HCT116 (cell line): ENCODE results near the gene RECQL5. TPM values are rescaled to one million over a fixed set of nuclear protein-coding genes. Genes with fewer than 3 reads are reported as not detected.

Experiments
- ATAC-seq: fragments of 200-7000 bp; cut with Tn5 transposase; 2 replicates; pipeline ENCODE4 v1.9.1; 2020; ENCODE audit warnings: mild to moderate bottlenecking, moderate library complexity
- BruUV-seq: library from RNA; stranded (reverse); fragments of 400-500 nt; replicated peaks from 2 replicates; lab custom pipeline; 2021; lab: Mats Ljungman, UMichigan
- CTCF ChIA-PET: fragments of 300-600 bp; sonication (Branson Sonifier 250); formaldehyde crosslinking; loops from one replicate; lab custom pipeline; 2021; ENCODE audit warnings: antibody characterized with exemption; lab: Charles Lee
- POLR2A ChIA-PET: fragments of 300-600, 350-600 bp; sonication (Branson Sonifier 250); formaldehyde crosslinking; loops from one replicate; lab custom pipeline; 2021; ENCODE audit warnings: antibody characterized with exemption; lab: Charles Lee
- RAD21 ChIA-PET, 2 experiments: fragments of 300-600 bp; sonication (Branson Sonifier 250); formaldehyde crosslinking; loops; one replicate each; lab custom pipeline; 2023; ENCODE audit warnings: low total read pairs in 2 of 2; ENCODE audit not compliant: uncharacterized antibody in 2 of 2, unreplicated experiment in 2 of 2, low non-redundant PET in 1 of 2; lab: Charles Lee
- DNase-seq: peaks from one replicate; pipeline ENCODE4 v3.0.0-alpha.2; 2010; ENCODE audit warnings: low read depth, low spot score
- H2AFZ ChIP-seq: fragments of 200-600 bp; shearing (Covaris generic), sonication (generic); 2 replicates; pipeline ENCODE4 v1.6.1; 2017; ENCODE audit warnings: low read depth, mixed run types, mixed read lengths, antibody characterized with exemption, low read length; ENCODE audit not compliant: poor library complexity, severe bottlenecking
- H3K27ac ChIP-seq: 2 replicates; pipeline ENCODE4 v1.5.1; 2012; ENCODE audit warnings: low read depth, low read length
- H3K27me3 ChIP-seq: fragments of 200-600 bp; sonication (generic); 2 replicates; pipeline ENCODE4 v1.6.1; 2016; ENCODE audit warnings: mixed run types, low read length, mixed read lengths; ENCODE audit not compliant: insufficient read depth
- H3K36me3 ChIP-seq, 2 experiments: fragments of 200-500 bp in 1 of 2; fragments of 200-600 bp in 1 of 2; sonication (Bioruptor generic) in 1 of 2; sonication (generic) in 1 of 2; 2 replicates each; pipeline versions ENCODE4 v1.5.1 to v1.6.1; 2014 to 2016; ENCODE audit warnings: low read length in 2 of 2, inconsistent platforms in 1 of 2, mixed read lengths in 1 of 2, mixed run types in 1 of 2; ENCODE audit not compliant: insufficient read depth in 2 of 2, control insufficient read depth in 1 of 2
- H3K4me1 ChIP-seq, 2 experiments: fragments of 200-600 bp in 1 of 2; sonication (generic) in 1 of 2; 2 replicates each; pipeline versions ENCODE4 v1.5.1 to v1.6.1; 2012 to 2017; ENCODE audit warnings: low read length in 2 of 2, inconsistent platforms in 1 of 2, mild to moderate bottlenecking in 1 of 2, mixed read lengths in 1 of 2, mixed run types in 1 of 2, moderate library complexity in 1 of 2; ENCODE audit not compliant: insufficient read depth in 2 of 2, control insufficient read depth in 1 of 2
- H3K4me2 ChIP-seq: fragments of 200-600 bp; sonication (generic); 2 replicates; pipeline ENCODE4 v1.6.1; 2017; ENCODE audit warnings: mixed run types, low read length, mixed read lengths
- H3K4me3 ChIP-seq, 2 experiments: fragments of 200-600 bp in 1 of 2; sonication (generic) in 1 of 2; replicated peaks in 1 of 2; 2 replicates each; pipeline ENCODE4 v1.5.1; 2011 to 2016; ENCODE audit warnings: low read length in 2 of 2, control low read depth in 1 of 2, low read depth in 1 of 2, mild to moderate bottlenecking in 1 of 2, mixed read lengths in 1 of 2, mixed run types in 1 of 2
- H3K79me2 ChIP-seq: fragments of 200-600 bp; sonication (generic); 2 replicates; pipeline ENCODE4 v1.6.1; 2017; ENCODE audit warnings: mild to moderate bottlenecking, mixed run types, low read length, moderate library complexity, mixed read lengths; ENCODE audit not compliant: insufficient read depth
- H3K9ac ChIP-seq: fragments of 200-600 bp; sonication (generic); 2 replicates; pipeline ENCODE4 v1.6.1; 2016; ENCODE audit warnings: low read length, mixed read lengths
- H3K9me2 ChIP-seq: fragments of 200-600 bp; sonication (generic), shearing (Covaris generic); 2 replicates; pipeline ENCODE4 v1.6.1; 2017; ENCODE audit warnings: mixed run types, mild to moderate bottlenecking, moderate library complexity; ENCODE audit not compliant: insufficient read depth
- H3K9me3 ChIP-seq, 2 experiments: fragments of 200-500 bp in 1 of 2; fragments of 200-600 bp in 1 of 2; sonication (Bioruptor generic) in 1 of 2; sonication (generic) in 1 of 2; 2 replicates each; pipeline ENCODE4 v1.6.1; 2014 to 2017; ENCODE audit warnings: low read length in 2 of 2, mixed read lengths in 2 of 2, inconsistent platforms in 1 of 2, low read depth in 1 of 2, mild to moderate bottlenecking in 1 of 2, mixed run types in 1 of 2, moderate library complexity in 1 of 2; ENCODE audit not compliant: control insufficient read depth in 1 of 2, insufficient read depth in 1 of 2
- H4K20me1 ChIP-seq: fragments of 200-600 bp; sonication (generic), shearing (Covaris generic); 2 replicates; pipeline ENCODE4 v1.6.1; 2017; ENCODE audit warnings: mixed run types, mild to moderate bottlenecking, moderate library complexity; ENCODE audit not compliant: insufficient read depth
- EGR1 ChIP-seq: IDR thresholded peaks from 2 replicates; pipeline ENCODE4 v1.6.1; 2012; ENCODE audit warnings: low read depth
- ELF1 ChIP-seq: IDR thresholded peaks from 2 replicates; pipeline ENCODE4 v1.6.1; 2012; ENCODE audit warnings: low read depth, borderline replicate concordance
- EZH2 ChIP-seq: fragments of 200-600 bp; sonication (generic); IDR thresholded peaks from 2 replicates; pipeline ENCODE4 v1.6.1; 2017; ENCODE audit warnings: antibody characterized with exemption, mixed run types
- EZH2phosphoT487 ChIP-seq: fragments of 200-600 bp; IDR thresholded peaks from 2 replicates; pipeline ENCODE4 v1.6.1; 2018; ENCODE audit warnings: antibody characterized with exemption, borderline replicate concordance
- FOSL1 ChIP-seq: IDR thresholded peaks from 2 replicates; pipeline ENCODE4 v1.6.1; 2012; ENCODE audit warnings: low read depth
- MAX ChIP-seq: IDR thresholded peaks from 2 replicates; pipeline ENCODE4 v1.6.1; 2012
- POLR2A ChIP-seq: IDR thresholded peaks from 2 replicates; pipeline ENCODE4 v1.7.0; 2011; ENCODE audit warnings: borderline replicate concordance; ENCODE audit not compliant: insufficient read depth, insufficient read length; ENCODE audit errors: extremely low read depth
- POLR2AphosphoS5 ChIP-seq: IDR thresholded peaks from 2 replicates; pipeline ENCODE4 v1.6.1; 2011; ENCODE audit warnings: mild to moderate bottlenecking, low read depth, low read length, moderate library complexity
- RAD21 ChIP-seq: IDR thresholded peaks from 2 replicates; pipeline ENCODE4 v1.6.1; 2012; ENCODE audit warnings: low read depth, mild to moderate bottlenecking
- SIN3A ChIP-seq: IDR thresholded peaks from 2 replicates; pipeline ENCODE4 v1.6.1; 2012; ENCODE audit warnings: low read depth
- SRF ChIP-seq: IDR thresholded peaks from 2 replicates; pipeline ENCODE4 v1.6.1; 2012; ENCODE audit warnings: low read depth
- ZFX ChIP-seq: fragments of 450-650 bp; IDR thresholded peaks from 2 replicates; pipeline ENCODE4 v1.6.1; 2017
- ZNF274 ChIP-seq: fragments of 200-500 bp; sonication (Bioruptor generic); IDR thresholded peaks from 2 replicates; pipeline ENCODE4 v1.6.1; 2014; ENCODE audit warnings: mild to moderate bottlenecking, low read depth, low read length, inconsistent platforms
- intact Hi-C: fragments of 100-400 bp; cut with micrococcal nuclease; formaldehyde crosslinking; loops from 2 replicates; pipeline ENCODE4 v1.10.0; 2022
- total RNA-seq: library from RNA; stranded (reverse); gene quantifications from one replicate; pipeline ENCODE4 v1.2.1, GENCODE V29; 2021; ENCODE audit not compliant: unreplicated experiment
- TF ChIP-seq, protein P1 (sequence below): IDR thresholded peaks from 2 replicates; pipeline ENCODE4 v1.6.1; 2012; ENCODE audit warnings: low read depth

Gene RECQL5
- total RNA-seq, 1 experiment from 2014 or later, result 83.3 TPM

- ChIA-PET RAD21 (no interaction called here), POLR2A (interaction anchor here (1.6 kb wide), 1 partner anchor 45 kb away, joined by 3 read pairs; the partner anchor contains the start of gene ITGB4), CTCF (interaction anchor here (2.4 to 7.1 kb wide), 2 partner anchors 22 to 71 kb away, joined by 10 to 106 read pairs; no protein-coding TSS in a partner anchor)
- Histone ChIP-seq H2AFZ (no peak overlapping the region), H3K27ac (no peak overlapping the region), H3K36me3 (peaks cover 38 to 43% of the 10 kb centered on the region in 2 experiments; a peak in 3 of 4 replicates), H3K9me3 (no peaks in the 10 kb centered on the region), H3K4me1 (peaks cover 22 to 43% of the 10 kb centered on the region in 2 experiments), H3K9me2 (no peaks in the 10 kb centered on the region), H4K20me1 (0 out of 2 replicates have a peak, but pooled peaks cover 3% of the 10 kb centered on the region), H3K4me2 (no peak overlapping the region), H3K27me3 (no peaks in the 10 kb centered on the region), H3K79me2 (peaks cover 90% of the 10 kb centered on the region)
- intact Hi-C loops, result loop anchor here (10.0 kb wide), 1 partner anchor 178 kb away; the partner anchor contains the start of gene WBP2
- TF ChIP-seq ELF1, result no peak
- no peak for TF ChIP-seq SIN3A
- TF ChIP-seq EZH2, result no peak
- TF ChIP-seq POLR2A, result no peak
- no peak for TF ChIP-seq ZFX
- no peak for TF ChIP-seq EZH2phosphoT487
- no peak for TF ChIP-seq MAX
- no peak for TF ChIP-seq RAD21
- TF ChIP-seq POLR2AphosphoS5, result no peak
- no peak for TF ChIP-seq ZNF274
- no peak for TF ChIP-seq FOSL1
- TF ChIP-seq, protein P1, sequence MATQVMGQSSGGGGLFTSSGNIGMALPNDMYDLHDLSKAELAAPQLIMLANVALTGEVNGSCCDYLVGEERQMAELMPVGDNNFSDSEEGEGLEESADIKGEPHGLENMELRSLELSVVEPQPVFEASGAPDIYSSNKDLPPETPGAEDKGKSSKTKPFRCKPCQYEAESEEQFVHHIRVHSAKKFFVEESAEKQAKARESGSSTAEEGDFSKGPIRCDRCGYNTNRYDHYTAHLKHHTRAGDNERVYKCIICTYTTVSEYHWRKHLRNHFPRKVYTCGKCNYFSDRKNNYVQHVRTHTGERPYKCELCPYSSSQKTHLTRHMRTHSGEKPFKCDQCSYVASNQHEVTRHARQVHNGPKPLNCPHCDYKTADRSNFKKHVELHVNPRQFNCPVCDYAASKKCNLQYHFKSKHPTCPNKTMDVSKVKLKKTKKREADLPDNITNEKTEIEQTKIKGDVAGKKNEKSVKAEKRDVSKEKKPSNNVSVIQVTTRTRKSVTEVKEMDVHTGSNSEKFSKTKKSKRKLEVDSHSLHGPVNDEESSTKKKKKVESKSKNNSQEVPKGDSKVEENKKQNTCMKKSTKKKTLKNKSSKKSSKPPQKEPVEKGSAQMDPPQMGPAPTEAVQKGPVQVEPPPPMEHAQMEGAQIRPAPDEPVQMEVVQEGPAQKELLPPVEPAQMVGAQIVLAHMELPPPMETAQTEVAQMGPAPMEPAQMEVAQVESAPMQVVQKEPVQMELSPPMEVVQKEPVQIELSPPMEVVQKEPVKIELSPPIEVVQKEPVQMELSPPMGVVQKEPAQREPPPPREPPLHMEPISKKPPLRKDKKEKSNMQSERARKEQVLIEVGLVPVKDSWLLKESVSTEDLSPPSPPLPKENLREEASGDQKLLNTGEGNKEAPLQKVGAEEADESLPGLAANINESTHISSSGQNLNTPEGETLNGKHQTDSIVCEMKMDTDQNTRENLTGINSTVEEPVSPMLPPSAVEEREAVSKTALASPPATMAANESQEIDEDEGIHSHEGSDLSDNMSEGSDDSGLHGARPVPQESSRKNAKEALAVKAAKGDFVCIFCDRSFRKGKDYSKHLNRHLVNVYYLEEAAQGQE, result no peak
- TF ChIP-seq EGR1, result no peak
- no peak for TF ChIP-seq SRF
- TF ChIP-seq, all 23 proteins: peak for 0
- Histone ChIP-seq H3K4me3 (no peak overlapping the region), H3K9ac (no peak overlapping the region)
- ATAC-seq, result no peak
- BruUV-seq, result no TSS peak
- no peak for DNase-seq
Observed at GRCh38 chr17:75676461-75676860, 9.5 kb upstream of the RECQL5 start.
